Activated CD4-positive, alpha-beta T cell treated with anti-CD3 and anti-CD28 coated beads for 36 hours (primary cell): ENCODE results near the gene ASCC3. TPM values are rescaled to one million over a fixed set of nuclear protein-coding genes. Genes with fewer than 3 reads are reported as not detected.
A peak's percentile ranks its signal among the peaks of the same experiment; 100 is the strongest.
"Not testable (repeated sequence)": the region's sequence is repeated elsewhere in the genome, so short reads cannot be mapped to it uniquely, and the experiment has no call there.

ENCODE experiments used
- ATAC-seq: fragments of 200-7000 bp; cut with Tn5 transposase; one replicate; pipeline ENCODE4 v1.10.0; 2021; ENCODE audit warnings: mild to moderate bottlenecking, moderate library complexity
- CTCF ChIA-PET: fragments of 350-600 bp; sonication (Branson Sonifier 250); formaldehyde crosslinking; loops from one replicate; lab custom pipeline; 2021; ENCODE audit warnings: antibody characterized with exemption; lab: Charles Lee
- POLR2A ChIA-PET: fragments of 350-600 bp; sonication (Branson Sonifier 250); formaldehyde crosslinking; loops from one replicate; lab custom pipeline; 2021; ENCODE audit warnings: antibody characterized with exemption, inconsistent platforms; lab: Charles Lee
- DNase-seq: peaks from one replicate; pipeline ENCODE4 v3.0.0-alpha.2; 2020
- H3K27ac Mint-ChIP-seq: one replicate; pipeline ENCODE4 v1.8.0; 2021; ENCODE audit warnings: mixed read lengths
- H3K27me3 Mint-ChIP-seq: one replicate; pipeline ENCODE4 v1.8.0; 2021; ENCODE audit warnings: mixed read lengths
- H3K36me3 Mint-ChIP-seq: one replicate; pipeline ENCODE4 v1.8.0; 2021; ENCODE audit warnings: low read depth, mixed read lengths
- H3K4me1 Mint-ChIP-seq: one replicate; pipeline ENCODE4 v1.8.0; 2021; ENCODE audit warnings: mixed read lengths
- H3K4me3 Mint-ChIP-seq: one replicate; pipeline ENCODE4 v1.8.0; 2021; ENCODE audit warnings: mild to moderate bottlenecking, moderate library complexity, mixed read lengths
- H3K9me3 Mint-ChIP-seq: one replicate; pipeline ENCODE4 v1.8.0; 2021; ENCODE audit warnings: low read depth, mixed read lengths
- intact Hi-C, 2 experiments: fragments of 100-400 bp; cut with DNase I in 1 of 2; cut with micrococcal nuclease in 1 of 2; formaldehyde crosslinking; loops; one replicate each; pipeline versions ENCODE4 v1.14.2 to v1.15.1; 2022 to 2024; cut with DNase I, micrococcal nuclease
- total RNA-seq, 2 experiments: library from RNA; stranded (reverse); gene quantifications; one replicate each; pipeline ENCODE4 v1.2.3, GENCODE V29; 2021

ASCC3 gene
- total RNA-seq, 2 experiments from 2014 or later = 50.3 to 53.4 TPM

- CTCF ChIA-PET = no interaction called here
These were observed 129.5 kb downstream of the ASCC3 start for GRCh38 chr6:100751590-100751989.

GRCh38 chr6:100745419-100746041, 135.6 kb downstream of the ASCC3 start:
- Mint-ChIP-seq H3K4me3 (no peak overlapping the region), H3K27ac (no peak overlapping the region), H3K36me3 (peaks cover 26% of the 10 kb centered on the region), H3K9me3 (peaks cover 10% of the 10 kb centered on the region), H3K4me1 (no peaks in the 10 kb centered on the region), H3K27me3 (no peaks in the 10 kb centered on the region)
- ATAC-seq = no peak
- no peak for DNase-seq
- POLR2A ChIA-PET = no interaction called here
- CTCF ChIA-PET = interaction anchor here (0.8 to 1.4 kb wide), 2 partner anchors 23 to 25 kb away, joined by 3 to 4 read pairs; no protein-coding TSS in a partner anchor
- intact Hi-C loops = no loop called here

More at GRCh38 chr6:100751590-100751989, 129.5 kb downstream of the ASCC3 start:
- DNase-seq = no peak
- H3K4me1 Mint-ChIP-seq = no peaks in the 10 kb centered on the region
- H3K9me3 Mint-ChIP-seq = no peaks in the 10 kb centered on the region
- H3K27me3 Mint-ChIP-seq = no peaks in the 10 kb centered on the region
- intact Hi-C loops = no loop called here
- H3K4me3 Mint-ChIP-seq = no peak overlapping the region
- H3K36me3 Mint-ChIP-seq = peaks cover 21% of the 10 kb centered on the region
- H3K27ac Mint-ChIP-seq = no peak overlapping the region
- ATAC-seq = no peak
- POLR2A ChIA-PET = no interaction called here

DNA sequence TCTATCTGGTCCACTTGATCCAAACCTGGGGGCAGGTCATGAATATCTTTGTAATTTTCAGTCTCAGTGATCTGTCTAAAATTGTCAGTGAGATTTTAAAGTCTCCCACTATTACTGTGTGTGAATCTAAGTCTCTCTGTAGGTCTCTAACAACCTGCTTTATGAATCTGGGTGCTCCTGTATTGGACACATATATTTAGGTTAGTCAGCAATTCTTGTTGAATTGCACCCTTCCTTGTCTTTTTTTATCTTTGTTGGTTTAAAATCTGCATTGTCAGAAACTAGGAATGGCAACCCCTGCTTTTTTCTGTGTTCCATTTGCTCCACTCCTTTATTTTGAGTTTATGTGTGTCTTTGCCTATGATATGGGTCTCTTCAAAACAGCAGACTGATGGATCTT, 140.7 kb downstream of the ASCC3 start:
- POLR2A ChIA-PET = no interaction called here
- intact Hi-C loops = no loop called here
- no peak for DNase-seq
- Mint-ChIP-seq H3K4me3 (no peak overlapping the region), H3K27ac (no peak overlapping the region), H3K36me3 (peaks cover 15% of the 10 kb centered on the region), H3K4me1 (peaks cover 6% of the 10 kb centered on the region), H3K9me3 (peaks cover 13% of the 10 kb centered on the region), H3K27me3 (no peaks in the 10 kb centered on the region)
- CTCF ChIA-PET = interaction anchor here (1.0 kb wide), 1 partner anchor 21 kb away, joined by 3 read pairs; no protein-coding TSS in a partner anchor
- no peak for ATAC-seq

DNA sequence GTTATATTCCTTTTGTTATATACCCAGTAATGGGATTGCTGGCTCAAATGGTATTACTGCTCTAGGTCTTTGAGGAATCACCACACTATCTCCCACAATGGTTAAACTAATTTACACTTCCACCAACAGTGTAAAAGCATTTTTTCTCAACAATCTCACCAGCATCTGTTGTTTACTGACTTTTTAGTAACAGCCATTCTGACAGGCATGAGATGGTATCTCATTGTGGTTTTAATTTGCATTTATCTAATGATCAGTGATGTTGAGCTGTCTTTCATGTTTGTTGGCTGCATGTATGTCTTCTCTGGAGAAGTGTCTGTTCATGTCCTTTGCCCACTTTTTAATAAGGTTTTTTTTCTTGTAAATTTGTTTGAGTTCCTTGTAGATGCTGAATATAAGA, 143.4 kb downstream of the ASCC3 start:
- H3K27ac Mint-ChIP-seq, ATAC-seq, H3K27me3 Mint-ChIP-seq, intact Hi-C loops, POLR2A ChIA-PET, H3K4me3 Mint-ChIP-seq, DNase-seq, H3K4me1 Mint-ChIP-seq: not testable (repeated sequence)
- Mint-ChIP-seq H3K9me3 (peaks cover 13% of the 10 kb centered on the region), H3K36me3 (peaks cover 10% of the 10 kb centered on the region)
- CTCF ChIA-PET = interaction anchor here (0.7 kb wide), 1 partner anchor 55 kb away, joined by 3 read pairs; no protein-coding TSS in a partner anchor

- intact Hi-C loops = no loop called here
- H3K4me3 Mint-ChIP-seq = no peak overlapping the region
- H3K36me3 Mint-ChIP-seq = no peaks in the 10 kb centered on the region
- CTCF ChIA-PET = no interaction called here
- ATAC-seq (no peak), DNase-seq (no peak)
- H3K9me3 Mint-ChIP-seq = no peaks in the 10 kb centered on the region
- H3K27me3 Mint-ChIP-seq = no peaks in the 10 kb centered on the region
- H3K27ac Mint-ChIP-seq = no peak overlapping the region
- H3K4me1 Mint-ChIP-seq = no peaks in the 10 kb centered on the region
- POLR2A ChIA-PET = no interaction called here
These were observed 149.7 kb downstream of the ASCC3 start for GRCh38 chr6:100731411-100731810.

- ChIA-PET CTCF (interaction anchor here (0.5 to 1.4 kb wide), 3 partner anchors 10 to 91 kb away, joined by 3 to 6 read pairs (median 3); no protein-coding TSS in a partner anchor), POLR2A (interaction anchor here (0.6 kb wide), 1 partner anchor 11 kb away, joined by 3 read pairs; no protein-coding TSS in a partner anchor)
- DNase-seq = no peak
- no peaks in the 10 kb centered on the region for H3K27me3 Mint-ChIP-seq
- no peak for ATAC-seq
- H3K27ac Mint-ChIP-seq = no peak overlapping the region
- no peaks in the 10 kb centered on the region for H3K4me1 Mint-ChIP-seq
- no peaks in the 10 kb centered on the region for H3K9me3 Mint-ChIP-seq
- H3K36me3 Mint-ChIP-seq = peaks cover 1% of the 10 kb centered on the region
- intact Hi-C loops = no loop called here
- H3K4me3 Mint-ChIP-seq = no peak overlapping the region
These were observed 150.8 kb downstream of the ASCC3 start for GRCh38 chr6:100730001-100730980.

- H3K27me3 Mint-ChIP-seq = no peaks in the 10 kb centered on the region
- no peak overlapping the region for H3K4me3 Mint-ChIP-seq
- peaks cover 5% of the 10 kb centered on the region for H3K4me1 Mint-ChIP-seq
- H3K27ac Mint-ChIP-seq = no peak overlapping the region
- peaks cover 20% of the 10 kb centered on the region for H3K36me3 Mint-ChIP-seq
- ATAC-seq (no peak), DNase-seq (no peak)
- CTCF ChIA-PET = no interaction called here
- no peaks in the 10 kb centered on the region for H3K9me3 Mint-ChIP-seq
- intact Hi-C loops = no loop called here
- POLR2A ChIA-PET = no interaction called here
These were observed 154.5 kb downstream of the ASCC3 start for GRCh38 chr6:100726666-100727065.

- intact Hi-C loops = no loop called here
- Mint-ChIP-seq H3K9me3 (no peaks in the 10 kb centered on the region), H3K27me3 (no peaks in the 10 kb centered on the region), H3K4me1 (peaks cover 16% of the 10 kb centered on the region), H3K4me3 (no peak overlapping the region), H3K27ac (no peak overlapping the region), H3K36me3 (peaks cover 22% of the 10 kb centered on the region)
- ChIA-PET POLR2A (no interaction called here), CTCF (no interaction called here)
- DNase-seq = no peak
- ATAC-seq = no peak
These were observed 156.4 kb downstream of the ASCC3 start for GRCh38 chr6:100724696-100725095.

DNA sequence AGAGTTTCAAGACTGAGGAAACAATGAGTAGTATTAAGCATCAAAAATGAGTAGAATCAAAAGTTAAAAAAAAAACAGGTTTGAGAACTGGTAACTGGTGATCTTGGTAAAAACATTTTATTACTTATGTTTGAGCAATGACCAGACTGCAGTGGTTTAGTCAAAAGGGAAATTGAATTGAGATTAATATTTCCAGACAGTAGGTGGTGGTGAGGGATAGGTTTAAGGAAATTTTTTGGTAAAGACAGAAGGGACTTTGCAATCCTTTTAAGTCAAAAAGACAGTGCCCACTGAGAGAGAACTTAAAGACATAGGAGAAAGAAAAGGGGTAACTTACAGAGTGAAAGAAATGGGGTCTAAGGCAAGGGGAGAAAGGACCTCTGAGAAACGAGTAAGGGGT, 156.9 kb downstream of the ASCC3 start:
- no peak overlapping the region for H3K4me3 Mint-ChIP-seq

GRCh38 chr6:100721256-100721655, 159.9 kb downstream of the ASCC3 start:
- POLR2A ChIA-PET = interaction anchor here (0.6 kb wide), 1 partner anchor 244 kb away, joined by 8 read pairs; no protein-coding TSS in a partner anchor
- Mint-ChIP-seq H3K27me3 (no peaks in the 10 kb centered on the region), H3K4me3 (no peak overlapping the region), H3K36me3 (peaks cover 22% of the 10 kb centered on the region), H3K4me1 (peaks cover 16% of the 10 kb centered on the region), H3K9me3 (no peaks in the 10 kb centered on the region), H3K27ac (no peak overlapping the region)
- no peak for ATAC-seq
- intact Hi-C loops = no loop called here
- DNase-seq = no peak
- CTCF ChIA-PET = interaction anchor here (1.2 kb wide), 2 partner anchors 19 to 57 kb away, joined by 3 to 4 read pairs; no protein-coding TSS in a partner anchor

More for the DNA sequence above, 156.9 kb downstream of the ASCC3 start:
- H3K27me3 Mint-ChIP-seq = no peaks in the 10 kb centered on the region
- H3K36me3 Mint-ChIP-seq = peaks cover 22% of the 10 kb centered on the region
- H3K4me1 Mint-ChIP-seq = peaks cover 16% of the 10 kb centered on the region
- H3K27ac Mint-ChIP-seq = peak overlapping the region; percentile 32
- H3K9me3 Mint-ChIP-seq = no peaks in the 10 kb centered on the region
- intact Hi-C loops = no loop called here
- CTCF ChIA-PET = no interaction called here
- DNase-seq = no peak
- ATAC-seq = no peak
- POLR2A ChIA-PET = no interaction called here

GRCh38 chr6:100719883-100720682, 161.0 kb downstream of the ASCC3 start:
- ChIA-PET CTCF (interaction anchor here (0.7 to 1.6 kb wide), 15 partner anchors 9 to 719 kb away, joined by 3 to 7 read pairs (median 4); no protein-coding TSS in a partner anchor), POLR2A (no interaction called here)
- Mint-ChIP-seq H3K27me3 (no peaks in the 10 kb centered on the region), H3K9me3 (no peaks in the 10 kb centered on the region), H3K27ac (no peak overlapping the region), H3K4me1 (peaks cover 16% of the 10 kb centered on the region), H3K36me3 (peaks cover 22% of the 10 kb centered on the region), H3K4me3 (no peak overlapping the region)
- ATAC-seq (no peak), DNase-seq (no peak)
- intact Hi-C loops = no loop called here
